WTC11 (cell line): ENCODE measurements around the gene PPFIBP2. TPM values are rescaled to one million over a fixed set of nuclear protein-coding genes. Genes with fewer than 3 reads are reported as not detected.
"Not testable (repeated sequence)": the region's sequence is repeated elsewhere in the genome, so short reads cannot be mapped to it uniquely, and the experiment has no call there.

Experiments used
- ATAC-seq: fragments of 200-7000 bp; cut with Tn5 transposase; 2 replicates; pipeline ENCODE4 v1.10.0; 2021; ENCODE audit warnings: mild to moderate bottlenecking, moderate library complexity
- CTCF ChIA-PET: fragments of 300-600 bp; sonication (Branson Sonifier 250); formaldehyde crosslinking; loops from one replicate; lab custom pipeline; 2021; ENCODE audit warnings: antibody characterized with exemption; lab: Charles Lee
- POLR2A ChIA-PET: fragments of 350-600 bp; sonication (Branson Sonifier 250); formaldehyde crosslinking; loops from one replicate; lab custom pipeline; 2021; ENCODE audit warnings: antibody characterized with exemption; lab: Charles Lee
- DNase-seq: peaks from one replicate; pipeline ENCODE4 v3.0.0; 2021; ENCODE audit warnings: low spot score
- H3K27ac Mint-ChIP-seq: 2 replicates; pipeline ENCODE4 v1.8.0; 2021; ENCODE audit warnings: mixed read lengths
- H3K27me3 Mint-ChIP-seq: 2 replicates; pipeline ENCODE4 v1.8.0; 2021; ENCODE audit warnings: low read depth, mild to moderate bottlenecking, moderate library complexity, mixed read lengths
- H3K36me3 Mint-ChIP-seq: 2 replicates; pipeline ENCODE4 v1.8.0; 2021; ENCODE audit warnings: mixed read lengths
- H3K4me1 Mint-ChIP-seq: 2 replicates; pipeline ENCODE4 v1.8.0; 2022; ENCODE audit warnings: mixed read lengths
- H3K4me3 Mint-ChIP-seq: 2 replicates; pipeline ENCODE4 v1.8.0; 2021; ENCODE audit warnings: mild to moderate bottlenecking, moderate library complexity, mixed read lengths
- H3K9me3 Mint-ChIP-seq: 2 replicates; pipeline ENCODE4 v1.8.0; 2021; ENCODE audit warnings: mixed read lengths
- CBFB ChIP-seq: sonication (generic); formaldehyde crosslinking; IDR thresholded peaks from 2 replicates; pipeline ENCODE4 v1.8.1; 2022; ENCODE audit warnings: mild to moderate bottlenecking, low read depth, missing genetic modification reagents
- ELF4 ChIP-seq: sonication (generic); formaldehyde crosslinking; IDR thresholded peaks from 2 replicates; pipeline ENCODE4 v1.8.1; 2022; ENCODE audit warnings: low read depth, mild to moderate bottlenecking, moderate library complexity, missing genetic modification reagents
- EMX1 ChIP-seq: fragments of 250-450 bp; sonication (Bioruptor Pico); IDR thresholded peaks from 2 replicates; pipeline ENCODE4 v1.8.0; 2021; ENCODE audit warnings: mild to moderate bottlenecking
- HMGA2 ChIP-seq: fragments of 250-450 bp; sonication (Bioruptor Pico); IDR thresholded peaks from 2 replicates; pipeline ENCODE4 v1.4.0; 2021; ENCODE audit warnings: mild to moderate bottlenecking, moderate library complexity
- KAT7 ChIP-seq: sonication (generic); formaldehyde crosslinking; IDR thresholded peaks from 2 replicates; pipeline ENCODE4 v1.8.1; 2023; ENCODE audit warnings: missing genetic modification reagents, mild to moderate bottlenecking, borderline replicate concordance
- NFYB ChIP-seq: sonication (generic); formaldehyde crosslinking; conservative IDR thresholded peaks from 2 replicates; pipeline ENCODE4 v1.8.0; 2022; ENCODE audit warnings: low read depth, missing genetic modification reagents
- NR2C2 ChIP-seq: sonication (generic); formaldehyde crosslinking; IDR thresholded peaks from 2 replicates; pipeline ENCODE4 v1.8.0; 2022; ENCODE audit warnings: mild to moderate bottlenecking, missing genetic modification reagents
- ZNF423 ChIP-seq: fragments of 250-450 bp; sonication (Bioruptor Pico); IDR thresholded peaks from 2 replicates; pipeline ENCODE4 v2.1.2; 2022; ENCODE audit warnings: mild to moderate bottlenecking, moderate library complexity
- ZNF671 ChIP-seq: fragments of 250-450 bp; sonication (Bioruptor Pico); IDR thresholded peaks from 2 replicates; pipeline ENCODE4 v1.8.0; 2021; ENCODE audit warnings: mild to moderate bottlenecking
- total RNA-seq: library from RNA; stranded (reverse); gene quantifications from 3 replicates; pipeline ENCODE4 v1.2.3, GENCODE V29; 2021
- TF ChIP-seq, protein P1 (sequence below): sonication (generic); formaldehyde crosslinking; IDR thresholded peaks from 2 replicates; pipeline ENCODE4 v1.8.1; 2022; ENCODE audit warnings: missing genetic modification reagents, borderline replicate concordance
- TF ChIP-seq, protein P2 (sequence below): sonication (generic); formaldehyde crosslinking; IDR thresholded peaks from 2 replicates; pipeline ENCODE4 v1.8.0; 2022; ENCODE audit warnings: mild to moderate bottlenecking, missing genetic modification reagents
- TF ChIP-seq, protein P3 (sequence below): sonication (generic); formaldehyde crosslinking; IDR thresholded peaks from 2 replicates; pipeline ENCODE4 v1.8.1; 2023; ENCODE audit warnings: mild to moderate bottlenecking, missing genetic modification reagents
- TF ChIP-seq, protein P4 (sequence below): fragments of 250-450 bp; sonication (Bioruptor Pico); IDR thresholded peaks from 2 replicates; pipeline ENCODE4 v1.9.0; 2021; ENCODE audit warnings: mild to moderate bottlenecking
- TF ChIP-seq, protein P5 (sequence below): sonication (generic); formaldehyde crosslinking; IDR thresholded peaks from 2 replicates; pipeline ENCODE4 v1.8.0; 2022; ENCODE audit warnings: mild to moderate bottlenecking, missing genetic modification reagents
- TF ChIP-seq, protein P6 (sequence below): sonication (generic); formaldehyde crosslinking; IDR thresholded peaks from 2 replicates; pipeline ENCODE4 v1.8.0; 2023; ENCODE audit warnings: missing genetic modification reagents, mild to moderate bottlenecking, borderline replicate concordance
- TF ChIP-seq, protein P7 (sequence below): sonication (generic); formaldehyde crosslinking; IDR thresholded peaks from 2 replicates; pipeline ENCODE4 v1.8.0; 2022; ENCODE audit warnings: missing genetic modification reagents

The PPFIBP2 gene
- total RNA-seq, 1 experiment from 2014 or later: 21.4 TPM

DNA sequence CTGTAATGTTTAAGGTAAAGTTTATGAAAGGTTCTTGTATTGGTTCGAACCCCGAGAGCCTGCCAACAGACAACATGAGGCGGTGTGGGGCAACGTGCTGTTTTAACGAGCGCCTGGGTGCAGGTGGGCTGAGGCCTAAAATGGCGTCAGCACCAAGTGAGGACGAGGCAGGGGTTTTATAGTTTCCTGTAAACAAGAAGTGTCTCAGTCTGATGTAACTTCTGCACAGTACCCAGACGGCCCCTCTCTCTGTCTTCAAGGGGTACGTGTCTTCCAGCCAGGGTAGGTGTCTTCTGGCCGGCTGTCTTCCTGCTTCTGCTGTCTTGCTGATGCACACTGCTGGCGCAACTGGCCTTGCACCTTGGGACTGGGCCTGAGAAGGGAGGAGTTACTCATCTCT is 2.7 kb downstream of the PPFIBP2 start:
- Mint-ChIP-seq H3K27ac (no peak overlapping the region), H3K9me3 (no peaks in the 10 kb centered on the region; the same call in 1 of the 2 replicates), H3K27me3 (peaks cover 25% of the 10 kb centered on the region), H3K4me1 (peaks cover 35% of the 10 kb centered on the region), H3K4me3 (no peak overlapping the region), H3K36me3 (no peaks in the 10 kb centered on the region)
- no peak for TF ChIP-seq CBFB
- TF ChIP-seq EMX1 (CRISPR knock-in tag): no peak
- TF ChIP-seq HMGA2 (CRISPR knock-in tag): no peak
- TF ChIP-seq, protein P1, sequence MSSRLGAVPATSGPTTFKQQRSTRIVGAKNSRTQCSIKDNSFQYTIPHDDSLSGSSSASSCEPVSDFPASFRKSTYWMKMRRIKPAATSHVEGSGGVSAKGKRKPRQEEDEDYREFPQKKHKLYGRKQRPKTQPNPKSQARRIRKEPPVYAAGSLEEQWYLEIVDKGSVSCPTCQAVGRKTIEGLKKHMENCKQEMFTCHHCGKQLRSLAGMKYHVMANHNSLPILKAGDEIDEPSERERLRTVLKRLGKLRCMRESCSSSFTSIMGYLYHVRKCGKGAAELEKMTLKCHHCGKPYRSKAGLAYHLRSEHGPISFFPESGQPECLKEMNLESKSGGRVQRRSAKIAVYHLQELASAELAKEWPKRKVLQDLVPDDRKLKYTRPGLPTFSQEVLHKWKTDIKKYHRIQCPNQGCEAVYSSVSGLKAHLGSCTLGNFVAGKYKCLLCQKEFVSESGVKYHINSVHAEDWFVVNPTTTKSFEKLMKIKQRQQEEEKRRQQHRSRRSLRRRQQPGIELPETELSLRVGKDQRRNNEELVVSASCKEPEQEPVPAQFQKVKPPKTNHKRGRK: no peak
- no peak for TF ChIP-seq NFYB
- TF ChIP-seq, protein P2, sequence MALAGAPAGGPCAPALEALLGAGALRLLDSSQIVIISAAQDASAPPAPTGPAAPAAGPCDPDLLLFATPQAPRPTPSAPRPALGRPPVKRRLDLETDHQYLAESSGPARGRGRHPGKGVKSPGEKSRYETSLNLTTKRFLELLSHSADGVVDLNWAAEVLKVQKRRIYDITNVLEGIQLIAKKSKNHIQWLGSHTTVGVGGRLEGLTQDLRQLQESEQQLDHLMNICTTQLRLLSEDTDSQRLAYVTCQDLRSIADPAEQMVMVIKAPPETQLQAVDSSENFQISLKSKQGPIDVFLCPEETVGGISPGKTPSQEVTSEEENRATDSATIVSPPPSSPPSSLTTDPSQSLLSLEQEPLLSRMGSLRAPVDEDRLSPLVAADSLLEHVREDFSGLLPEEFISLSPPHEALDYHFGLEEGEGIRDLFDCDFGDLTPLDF (CRISPR knock-in tag): no peak
- TF ChIP-seq ELF4: no peak
- TF ChIP-seq, protein P3, sequence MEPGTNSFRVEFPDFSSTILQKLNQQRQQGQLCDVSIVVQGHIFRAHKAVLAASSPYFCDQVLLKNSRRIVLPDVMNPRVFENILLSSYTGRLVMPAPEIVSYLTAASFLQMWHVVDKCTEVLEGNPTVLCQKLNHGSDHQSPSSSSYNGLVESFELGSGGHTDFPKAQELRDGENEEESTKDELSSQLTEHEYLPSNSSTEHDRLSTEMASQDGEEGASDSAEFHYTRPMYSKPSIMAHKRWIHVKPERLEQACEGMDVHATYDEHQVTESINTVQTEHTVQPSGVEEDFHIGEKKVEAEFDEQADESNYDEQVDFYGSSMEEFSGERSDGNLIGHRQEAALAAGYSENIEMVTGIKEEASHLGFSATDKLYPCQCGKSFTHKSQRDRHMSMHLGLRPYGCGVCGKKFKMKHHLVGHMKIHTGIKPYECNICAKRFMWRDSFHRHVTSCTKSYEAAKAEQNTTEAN (CRISPR knock-in tag): no peak
- DNase-seq (no peak), ATAC-seq (no peak)
- ChIA-PET CTCF (interaction anchor here (1.0 to 4.3 kb wide), 2 partner anchors 12 to 141 kb away, joined by 4 to 46 read pairs; no protein-coding TSS in a partner anchor), POLR2A (no interaction called here)

DNA sequence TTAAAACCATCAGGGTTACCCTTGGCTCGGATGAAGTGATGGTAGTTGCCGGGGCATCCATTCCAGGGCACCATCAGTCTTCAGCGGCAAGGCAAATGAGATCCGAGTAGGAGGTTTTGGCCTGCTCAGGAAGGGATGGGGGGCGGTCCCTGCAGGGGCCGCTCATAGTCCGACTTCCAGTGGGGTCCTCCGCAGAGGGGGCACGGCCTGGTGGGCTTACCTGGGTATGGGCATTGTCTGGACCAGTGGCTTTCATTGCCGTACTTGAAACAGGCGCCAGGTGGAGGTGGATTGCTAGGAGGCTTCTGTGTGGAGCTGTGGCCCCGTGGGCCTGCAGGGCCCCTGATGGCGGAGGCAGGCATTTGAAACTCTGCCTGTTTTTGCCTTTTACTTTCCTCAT is 3.9 kb downstream of the PPFIBP2 start:
- H3K9me3 Mint-ChIP-seq, H3K4me3 Mint-ChIP-seq, H3K36me3 Mint-ChIP-seq, H3K27ac Mint-ChIP-seq, DNase-seq, ATAC-seq, POLR2A ChIA-PET: not testable (repeated sequence)
- Mint-ChIP-seq H3K27me3 (peaks cover 25% of the 10 kb centered on the region), H3K4me1 (peaks cover 24% of the 10 kb centered on the region)
- CTCF ChIA-PET: interaction anchor here (0.8 kb wide), 1 partner anchor 148 kb away, joined by 3 read pairs; no protein-coding TSS in a partner anchor

DNA sequence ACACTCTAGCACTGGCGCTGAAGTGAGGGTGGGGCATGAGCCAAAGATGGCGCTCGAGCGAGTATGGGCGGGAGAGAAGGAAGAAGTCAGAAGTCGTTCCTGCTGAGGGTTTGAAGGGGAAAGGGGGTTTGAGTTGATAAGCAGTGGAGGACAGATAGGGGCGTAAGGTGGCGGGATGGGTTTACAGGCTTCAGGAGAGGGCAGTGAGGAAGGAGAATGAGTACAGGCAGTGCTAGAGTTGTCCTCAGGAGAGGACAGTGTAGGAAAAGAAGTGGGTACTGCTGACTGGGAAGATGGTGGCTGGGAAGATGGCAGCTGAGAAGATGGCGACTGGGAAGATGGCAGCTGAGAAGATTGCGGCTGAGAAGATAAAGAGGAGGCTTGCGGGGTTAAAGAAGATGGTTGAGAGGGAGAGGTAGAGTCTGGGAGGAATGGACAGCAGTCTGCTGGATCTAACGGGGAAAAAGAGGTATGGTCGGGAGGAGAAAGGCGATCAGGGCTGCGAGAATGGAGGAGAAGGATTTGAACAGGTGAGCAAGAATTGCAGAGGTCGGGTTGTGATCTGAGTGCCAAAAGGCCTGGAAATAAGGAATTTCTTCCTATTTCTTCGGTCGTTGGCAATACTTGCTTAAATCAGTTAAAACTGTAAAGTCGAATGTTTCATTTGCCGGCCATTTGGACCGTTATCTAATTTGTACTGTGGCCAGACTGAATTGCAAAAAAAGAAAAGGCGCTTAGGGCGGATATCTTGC is 5.2 kb downstream of the PPFIBP2 start:
- no peak overlapping the region for H3K27ac Mint-ChIP-seq
- no peak overlapping the region for H3K4me3 Mint-ChIP-seq
- no peaks in the 10 kb centered on the region for H3K36me3 Mint-ChIP-seq
- no peak for DNase-seq
- H3K4me1 Mint-ChIP-seq: peaks cover 18% of the 10 kb centered on the region
- H3K27me3 Mint-ChIP-seq: peaks cover 25% of the 10 kb centered on the region
- ChIA-PET CTCF (no interaction called here), POLR2A (no interaction called here)
- no peak for ATAC-seq
- H3K9me3 Mint-ChIP-seq: no peaks in the 10 kb centered on the region; the same call in 1 of the 2 replicates
- TF ChIP-seq, protein P4, sequence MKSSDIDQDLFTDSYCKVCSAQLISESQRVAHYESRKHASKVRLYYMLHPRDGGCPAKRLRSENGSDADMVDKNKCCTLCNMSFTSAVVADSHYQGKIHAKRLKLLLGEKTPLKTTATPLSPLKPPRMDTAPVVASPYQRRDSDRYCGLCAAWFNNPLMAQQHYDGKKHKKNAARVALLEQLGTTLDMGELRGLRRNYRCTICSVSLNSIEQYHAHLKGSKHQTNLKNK (CRISPR knock-in tag): no peak
- TF ChIP-seq, protein P5, sequence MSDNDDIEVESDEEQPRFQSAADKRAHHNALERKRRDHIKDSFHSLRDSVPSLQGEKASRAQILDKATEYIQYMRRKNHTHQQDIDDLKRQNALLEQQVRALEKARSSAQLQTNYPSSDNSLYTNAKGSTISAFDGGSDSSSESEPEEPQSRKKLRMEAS: no peak
- TF ChIP-seq, protein P1: no peak
- TF ChIP-seq KAT7 (CRISPR knock-in tag): no peak
- TF ChIP-seq ZNF671 (CRISPR knock-in tag): no peak
- TF ChIP-seq, protein P6, sequence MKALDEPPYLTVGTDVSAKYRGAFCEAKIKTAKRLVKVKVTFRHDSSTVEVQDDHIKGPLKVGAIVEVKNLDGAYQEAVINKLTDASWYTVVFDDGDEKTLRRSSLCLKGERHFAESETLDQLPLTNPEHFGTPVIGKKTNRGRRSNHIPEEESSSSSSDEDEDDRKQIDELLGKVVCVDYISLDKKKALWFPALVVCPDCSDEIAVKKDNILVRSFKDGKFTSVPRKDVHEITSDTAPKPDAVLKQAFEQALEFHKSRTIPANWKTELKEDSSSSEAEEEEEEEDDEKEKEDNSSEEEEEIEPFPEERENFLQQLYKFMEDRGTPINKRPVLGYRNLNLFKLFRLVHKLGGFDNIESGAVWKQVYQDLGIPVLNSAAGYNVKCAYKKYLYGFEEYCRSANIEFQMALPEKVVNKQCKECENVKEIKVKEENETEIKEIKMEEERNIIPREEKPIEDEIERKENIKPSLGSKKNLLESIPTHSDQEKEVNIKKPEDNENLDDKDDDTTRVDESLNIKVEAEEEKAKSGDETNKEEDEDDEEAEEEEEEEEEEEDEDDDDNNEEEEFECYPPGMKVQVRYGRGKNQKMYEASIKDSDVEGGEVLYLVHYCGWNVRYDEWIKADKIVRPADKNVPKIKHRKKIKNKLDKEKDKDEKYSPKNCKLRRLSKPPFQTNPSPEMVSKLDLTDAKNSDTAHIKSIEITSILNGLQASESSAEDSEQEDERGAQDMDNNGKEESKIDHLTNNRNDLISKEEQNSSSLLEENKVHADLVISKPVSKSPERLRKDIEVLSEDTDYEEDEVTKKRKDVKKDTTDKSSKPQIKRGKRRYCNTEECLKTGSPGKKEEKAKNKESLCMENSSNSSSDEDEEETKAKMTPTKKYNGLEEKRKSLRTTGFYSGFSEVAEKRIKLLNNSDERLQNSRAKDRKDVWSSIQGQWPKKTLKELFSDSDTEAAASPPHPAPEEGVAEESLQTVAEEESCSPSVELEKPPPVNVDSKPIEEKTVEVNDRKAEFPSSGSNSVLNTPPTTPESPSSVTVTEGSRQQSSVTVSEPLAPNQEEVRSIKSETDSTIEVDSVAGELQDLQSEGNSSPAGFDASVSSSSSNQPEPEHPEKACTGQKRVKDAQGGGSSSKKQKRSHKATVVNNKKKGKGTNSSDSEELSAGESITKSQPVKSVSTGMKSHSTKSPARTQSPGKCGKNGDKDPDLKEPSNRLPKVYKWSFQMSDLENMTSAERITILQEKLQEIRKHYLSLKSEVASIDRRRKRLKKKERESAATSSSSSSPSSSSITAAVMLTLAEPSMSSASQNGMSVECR: no peak
- no peak for TF ChIP-seq NR2C2 (CRISPR knock-in tag)
- TF ChIP-seq, protein P7, sequence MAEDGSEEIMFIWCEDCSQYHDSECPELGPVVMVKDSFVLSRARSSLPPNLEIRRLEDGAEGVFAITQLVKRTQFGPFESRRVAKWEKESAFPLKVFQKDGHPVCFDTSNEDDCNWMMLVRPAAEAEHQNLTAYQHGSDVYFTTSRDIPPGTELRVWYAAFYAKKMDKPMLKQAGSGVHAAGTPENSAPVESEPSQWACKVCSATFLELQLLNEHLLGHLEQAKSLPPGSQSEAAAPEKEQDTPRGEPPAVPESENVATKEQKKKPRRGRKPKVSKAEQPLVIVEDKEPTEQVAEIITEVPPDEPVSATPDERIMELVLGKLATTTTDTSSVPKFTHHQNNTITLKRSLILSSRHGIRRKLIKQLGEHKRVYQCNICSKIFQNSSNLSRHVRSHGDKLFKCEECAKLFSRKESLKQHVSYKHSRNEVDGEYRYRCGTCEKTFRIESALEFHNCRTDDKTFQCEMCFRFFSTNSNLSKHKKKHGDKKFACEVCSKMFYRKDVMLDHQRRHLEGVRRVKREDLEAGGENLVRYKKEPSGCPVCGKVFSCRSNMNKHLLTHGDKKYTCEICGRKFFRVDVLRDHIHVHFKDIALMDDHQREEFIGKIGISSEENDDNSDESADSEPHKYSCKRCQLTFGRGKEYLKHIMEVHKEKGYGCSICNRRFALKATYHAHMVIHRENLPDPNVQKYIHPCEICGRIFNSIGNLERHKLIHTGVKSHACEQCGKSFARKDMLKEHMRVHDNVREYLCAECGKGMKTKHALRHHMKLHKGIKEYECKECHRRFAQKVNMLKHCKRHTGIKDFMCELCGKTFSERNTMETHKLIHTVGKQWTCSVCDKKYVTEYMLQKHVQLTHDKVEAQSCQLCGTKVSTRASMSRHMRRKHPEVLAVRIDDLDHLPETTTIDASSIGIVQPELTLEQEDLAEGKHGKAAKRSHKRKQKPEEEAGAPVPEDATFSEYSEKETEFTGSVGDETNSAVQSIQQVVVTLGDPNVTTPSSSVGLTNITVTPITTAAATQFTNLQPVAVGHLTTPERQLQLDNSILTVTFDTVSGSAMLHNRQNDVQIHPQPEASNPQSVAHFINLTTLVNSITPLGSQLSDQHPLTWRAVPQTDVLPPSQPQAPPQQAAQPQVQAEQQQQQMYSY (CRISPR knock-in tag): no peak
- no peak for TF ChIP-seq ZNF423 (CRISPR knock-in tag)
